Stimulated activated CD4-positive, alpha-beta T cell treated with anti-CD3 and anti-CD28 coated beads, Interleukin-15, amount 100 ng/mL, for 1 hour (primary cell): ENCODE data around the gene STARD10.
"Not testable (repeated sequence)": the region's sequence is repeated elsewhere in the genome, so short reads cannot be mapped to it uniquely, and the experiment has no call there.

Source experiments
- DNase-seq, 2 donors: peaks; one replicate each; pipeline ENCODE4 v3.0.0-alpha.2; 2020; ENCODE audit warnings: low read depth in 1 of 2, low spot score in 1 of 2

Gene STARD10

GRCh38 chr11:72808331-72808798, 14.5 kb upstream of the STARD10 start:
- no peak for DNase-seq

- no peak for DNase-seq
These were observed 13.9 kb upstream of the STARD10 start for GRCh38 chr11:72807792-72808191.

- DNase-seq, result no peak
These were observed 13.3 kb upstream of the STARD10 start for GRCh38 chr11:72807021-72807693.

GRCh38 chr11:72806378-72806777, 12.5 kb upstream of the STARD10 start:
- DNase-seq, result not testable (repeated sequence)

- no peak for DNase-seq
These were observed 11.4 kb upstream of the STARD10 start for GRCh38 chr11:72805216-72805615.

- no peak for DNase-seq
These were observed 9.0 kb upstream of the STARD10 start for GRCh38 chr11:72802822-72803221.

GRCh38 chr11:72799441-72799840, 5.6 kb upstream of the STARD10 start:
- no peak for DNase-seq

- DNase-seq, result no peak
These were observed 4.5 kb upstream of the STARD10 start for GRCh38 chr11:72798361-72798760.

- no peak for DNase-seq
These were observed 797 bp downstream of the STARD10 start for GRCh38 chr11:72793076-72793424.

- no peak for DNase-seq
These were observed 1.3 kb downstream of the STARD10 start for GRCh38 chr11:72792437-72793021.

GRCh38 chr11:72791228-72791627, 2.6 kb downstream of the STARD10 start:
- DNase-seq, result not testable (repeated sequence)

- no peak for DNase-seq
These were observed 4.2 kb downstream of the STARD10 start for GRCh38 chr11:72789493-72790131.

- DNase-seq, result no peak
These were observed 5.6 kb downstream of the STARD10 start for GRCh38 chr11:72788241-72788640.

- DNase-seq, result no peak
These were observed 6.4 kb downstream of the STARD10 start for GRCh38 chr11:72787216-72788104.

GRCh38 chr11:72786305-72787215, 7.3 kb downstream of the STARD10 start:
- no peak for DNase-seq

- no peak for DNase-seq
These were observed 9.2 kb downstream of the STARD10 start for GRCh38 chr11:72784662-72785061.

- DNase-seq, result no peak
These were observed 10.5 kb downstream of the STARD10 start for GRCh38 chr11:72783144-72783905.

- DNase-seq, result no peak
These were observed 11.5 kb downstream of the STARD10 start for GRCh38 chr11:72782081-72782920.
